WTC11 (cell line): ENCODE data around the gene RHOB. TPM values are rescaled to one million over a fixed set of nuclear protein-coding genes. Genes with fewer than 3 reads are reported as not detected.

ENCODE experiments used
- ATAC-seq: fragments of 200-7000 bp; cut with Tn5 transposase; 2 replicates; pipeline ENCODE4 v1.10.0; 2021; ENCODE audit warnings: mild to moderate bottlenecking, moderate library complexity
- CTCF ChIA-PET: fragments of 300-600 bp; sonication (Branson Sonifier 250); formaldehyde crosslinking; loops from one replicate; lab custom pipeline; 2021; ENCODE audit warnings: antibody characterized with exemption; lab: Charles Lee
- POLR2A ChIA-PET: fragments of 350-600 bp; sonication (Branson Sonifier 250); formaldehyde crosslinking; loops from one replicate; lab custom pipeline; 2021; ENCODE audit warnings: antibody characterized with exemption; lab: Charles Lee
- DNase-seq: peaks from one replicate; pipeline ENCODE4 v3.0.0; 2021; ENCODE audit warnings: low spot score
- H3K27ac Mint-ChIP-seq: 2 replicates; pipeline ENCODE4 v1.8.0; 2021; ENCODE audit warnings: mixed read lengths
- H3K27me3 Mint-ChIP-seq: 2 replicates; pipeline ENCODE4 v1.8.0; 2021; ENCODE audit warnings: low read depth, mild to moderate bottlenecking, moderate library complexity, mixed read lengths
- H3K36me3 Mint-ChIP-seq: 2 replicates; pipeline ENCODE4 v1.8.0; 2021; ENCODE audit warnings: mixed read lengths
- H3K4me1 Mint-ChIP-seq: 2 replicates; pipeline ENCODE4 v1.8.0; 2022; ENCODE audit warnings: mixed read lengths
- H3K4me3 Mint-ChIP-seq: 2 replicates; pipeline ENCODE4 v1.8.0; 2021; ENCODE audit warnings: mild to moderate bottlenecking, moderate library complexity, mixed read lengths
- H3K9me3 Mint-ChIP-seq: 2 replicates; pipeline ENCODE4 v1.8.0; 2021; ENCODE audit warnings: mixed read lengths
- ATF1 ChIP-seq: sonication (generic); formaldehyde crosslinking; IDR thresholded peaks from 2 replicates; pipeline ENCODE4 v1.8.1; 2023; ENCODE audit warnings: mild to moderate bottlenecking, moderate library complexity, missing genetic modification reagents
- CREM ChIP-seq: sonication (generic); formaldehyde crosslinking; IDR thresholded peaks from 2 replicates; pipeline ENCODE4 v1.8.1; 2022; ENCODE audit warnings: mild to moderate bottlenecking, missing genetic modification reagents, moderate library complexity
- FOXJ3 ChIP-seq: sonication (generic); formaldehyde crosslinking; IDR thresholded peaks from 2 replicates; pipeline ENCODE4 v1.9.0; 2021; ENCODE audit warnings: missing genetic modification reagents, mild to moderate bottlenecking, borderline replicate concordance
- MXD4 ChIP-seq: fragments of 250-450 bp; sonication (Bioruptor Pico); IDR thresholded peaks from 2 replicates; pipeline ENCODE4 v1.8.0; 2021; ENCODE audit warnings: mild to moderate bottlenecking, moderate library complexity, borderline replicate concordance
- TEAD4 ChIP-seq: sonication (generic); formaldehyde crosslinking; IDR thresholded peaks from 2 replicates; pipeline ENCODE4 v1.8.0; 2022; ENCODE audit warnings: mild to moderate bottlenecking, missing genetic modification reagents
- ZNF121 ChIP-seq: sonication (generic); formaldehyde crosslinking; IDR thresholded peaks from 2 replicates; pipeline ENCODE4 v1.8.0; 2023; ENCODE audit warnings: missing genetic modification reagents
- ZNF219 ChIP-seq: sonication (generic); formaldehyde crosslinking; IDR thresholded peaks from 2 replicates; pipeline ENCODE4 v1.8.0; 2023; ENCODE audit warnings: missing genetic modification reagents, mild to moderate bottlenecking, borderline replicate concordance
- total RNA-seq: library from RNA; stranded (reverse); gene quantifications from 3 replicates; pipeline ENCODE4 v1.2.3, GENCODE V29; 2021
- TF ChIP-seq, protein P1 (sequence below): sonication (generic); formaldehyde crosslinking; IDR thresholded peaks from 2 replicates; pipeline ENCODE4 v1.8.1; 2022; ENCODE audit warnings: low read depth, mild to moderate bottlenecking, moderate library complexity, missing genetic modification reagents, borderline replicate concordance
- TF ChIP-seq, protein P2 (sequence below): sonication (generic); formaldehyde crosslinking; IDR thresholded peaks from 2 replicates; pipeline ENCODE4 v1.8.0; 2022; ENCODE audit warnings: mild to moderate bottlenecking, missing genetic modification reagents
- TF ChIP-seq, protein P3 (sequence below): sonication (generic); formaldehyde crosslinking; IDR thresholded peaks from 2 replicates; pipeline ENCODE4 v1.8.1; 2023; ENCODE audit warnings: mild to moderate bottlenecking, missing genetic modification reagents, borderline replicate concordance
- TF ChIP-seq, protein P4 (sequence below): fragments of 250-450 bp; sonication (Bioruptor Pico); IDR thresholded peaks from 2 replicates; pipeline ENCODE4 v1.9.0; 2021; ENCODE audit warnings: mild to moderate bottlenecking
- TF ChIP-seq, protein P5 (sequence below): sonication (generic); formaldehyde crosslinking; IDR thresholded peaks from 2 replicates; pipeline ENCODE4 v1.8.0; 2022; ENCODE audit warnings: mild to moderate bottlenecking, missing genetic modification reagents
- TF ChIP-seq, protein P6 (sequence below): fragments of 250-450 bp; sonication (Bioruptor Pico); conservative IDR thresholded peaks from 2 replicates; pipeline ENCODE4 v1.9.0; 2021; ENCODE audit warnings: mild to moderate bottlenecking
- TF ChIP-seq, protein P7 (sequence below): fragments of 200-600 bp; IDR thresholded peaks from 2 replicates; pipeline ENCODE4 v1.8.0; 2022; ENCODE audit warnings: antibody characterized with exemption
- TF ChIP-seq, protein P8 (sequence below): fragments of 250-450 bp; sonication (Bioruptor Pico); IDR thresholded peaks from 2 replicates; pipeline ENCODE4 v1.9.0; 2021; ENCODE audit warnings: moderate library complexity, mild to moderate bottlenecking, inconsistent platforms, borderline replicate concordance

RHOB gene
- total RNA-seq, 1 experiment from 2014 or later, result 20.4 TPM

DNA sequence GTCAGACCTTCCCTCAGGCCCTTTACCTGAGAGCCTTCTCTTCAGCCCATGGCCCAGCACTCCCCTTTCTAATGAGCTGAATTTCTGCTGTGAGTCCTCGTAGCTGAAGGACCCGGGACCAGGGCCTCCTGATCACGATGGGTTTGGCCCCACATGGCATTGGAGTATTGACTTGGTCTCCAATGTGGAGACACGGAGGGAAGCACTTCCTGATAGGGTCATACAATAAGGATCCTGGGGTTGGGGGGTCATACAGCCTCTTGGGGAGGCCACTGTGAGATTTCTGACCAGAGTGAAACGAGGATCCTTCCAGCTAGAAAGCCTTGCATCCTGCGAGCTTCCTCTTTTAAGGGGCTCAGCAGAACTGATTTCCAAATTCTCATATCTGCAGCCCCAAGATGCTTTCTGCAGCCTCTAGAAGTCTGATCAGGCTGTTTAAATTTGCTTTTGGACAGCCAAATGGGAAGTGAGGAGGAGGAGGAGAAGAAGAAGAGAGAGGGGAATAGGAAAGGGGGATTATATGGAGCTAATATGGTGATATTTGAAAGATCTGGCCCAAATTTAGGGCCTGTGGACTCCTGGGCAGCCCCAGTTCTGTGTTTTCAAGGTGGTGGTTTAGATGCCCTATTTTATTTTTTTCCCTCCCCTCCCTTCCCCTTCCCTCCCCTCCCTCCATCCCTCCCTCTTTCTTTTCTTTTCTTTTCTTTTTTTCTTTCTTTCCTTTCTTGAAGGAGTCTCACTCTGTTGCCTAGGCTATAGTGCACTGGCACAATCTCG lies 38.9 kb downstream of the RHOB start:
- Mint-ChIP-seq H3K4me3 (no peak overlapping the region), H3K27ac (no peak overlapping the region), H3K4me1 (peaks cover 22% of the 10 kb centered on the region), H3K9me3 (no peaks in the 10 kb centered on the region), H3K36me3 (no peaks in the 10 kb centered on the region), H3K27me3 (peaks cover 24% of the 10 kb centered on the region)
- DNase-seq, result no peak
- ATAC-seq, result no peak
- POLR2A ChIA-PET, result interaction anchor here (1.0 to 1.1 kb wide), 2 partner anchors 38 to 39 kb away, joined by 3 read pairs; partner anchors contain the start of gene RHOB
- CTCF ChIA-PET, result interaction anchor here (0.8 to 1.5 kb wide), 2 partner anchors 22 to 38 kb away, joined by 3 to 4 read pairs; no protein-coding TSS in a partner anchor
- TF ChIP-seq, protein P1, sequence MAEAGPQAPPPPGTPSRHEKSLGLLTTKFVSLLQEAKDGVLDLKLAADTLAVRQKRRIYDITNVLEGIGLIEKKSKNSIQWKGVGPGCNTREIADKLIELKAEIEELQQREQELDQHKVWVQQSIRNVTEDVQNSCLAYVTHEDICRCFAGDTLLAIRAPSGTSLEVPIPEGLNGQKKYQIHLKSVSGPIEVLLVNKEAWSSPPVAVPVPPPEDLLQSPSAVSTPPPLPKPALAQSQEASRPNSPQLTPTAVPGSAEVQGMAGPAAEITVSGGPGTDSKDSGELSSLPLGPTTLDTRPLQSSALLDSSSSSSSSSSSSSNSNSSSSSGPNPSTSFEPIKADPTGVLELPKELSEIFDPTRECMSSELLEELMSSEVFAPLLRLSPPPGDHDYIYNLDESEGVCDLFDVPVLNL, result no peak
- TF ChIP-seq, protein P2, sequence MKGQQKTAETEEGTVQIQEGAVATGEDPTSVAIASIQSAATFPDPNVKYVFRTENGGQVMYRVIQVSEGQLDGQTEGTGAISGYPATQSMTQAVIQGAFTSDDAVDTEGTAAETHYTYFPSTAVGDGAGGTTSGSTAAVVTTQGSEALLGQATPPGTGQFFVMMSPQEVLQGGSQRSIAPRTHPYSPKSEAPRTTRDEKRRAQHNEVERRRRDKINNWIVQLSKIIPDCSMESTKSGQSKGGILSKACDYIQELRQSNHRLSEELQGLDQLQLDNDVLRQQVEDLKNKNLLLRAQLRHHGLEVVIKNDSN (CRISPR knock-in tag), result no peak

DNA sequence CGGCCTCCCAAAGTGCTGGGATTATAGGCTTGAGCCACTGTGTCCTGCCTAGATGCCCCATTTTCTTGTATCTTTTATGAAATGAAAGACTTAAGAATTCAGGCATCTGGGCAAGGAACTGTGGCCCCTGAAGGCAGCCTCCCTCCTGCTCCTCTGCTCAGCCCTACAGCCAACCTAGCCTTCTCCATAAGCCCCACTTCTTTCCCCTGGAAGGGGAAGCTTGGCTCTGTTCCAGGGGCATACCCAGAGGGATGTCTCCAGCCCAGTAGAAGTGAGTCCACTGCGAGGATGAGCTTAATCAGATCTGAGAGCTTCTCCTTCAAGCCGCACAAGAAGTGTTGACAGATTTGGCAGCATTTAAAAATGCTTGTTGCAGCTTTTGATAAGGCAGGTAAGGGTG lies 39.7 kb downstream of the RHOB start:
- DNase-seq, result no peak
- H3K36me3 Mint-ChIP-seq, result no peaks in the 10 kb centered on the region
- no peak for ATAC-seq
- no peak overlapping the region for H3K27ac Mint-ChIP-seq
- no peak overlapping the region for H3K4me3 Mint-ChIP-seq
- no peaks in the 10 kb centered on the region for H3K9me3 Mint-ChIP-seq
- CTCF ChIA-PET, result no interaction called here
- POLR2A ChIA-PET, result interaction anchor here (1.0 to 1.1 kb wide), 2 partner anchors 38 to 40 kb away, joined by 3 read pairs; partner anchors contain the start of gene RHOB
- peaks cover 24% of the 10 kb centered on the region for H3K27me3 Mint-ChIP-seq
- peaks cover 28% of the 10 kb centered on the region for H3K4me1 Mint-ChIP-seq
- TF ChIP-seq, protein P3, sequence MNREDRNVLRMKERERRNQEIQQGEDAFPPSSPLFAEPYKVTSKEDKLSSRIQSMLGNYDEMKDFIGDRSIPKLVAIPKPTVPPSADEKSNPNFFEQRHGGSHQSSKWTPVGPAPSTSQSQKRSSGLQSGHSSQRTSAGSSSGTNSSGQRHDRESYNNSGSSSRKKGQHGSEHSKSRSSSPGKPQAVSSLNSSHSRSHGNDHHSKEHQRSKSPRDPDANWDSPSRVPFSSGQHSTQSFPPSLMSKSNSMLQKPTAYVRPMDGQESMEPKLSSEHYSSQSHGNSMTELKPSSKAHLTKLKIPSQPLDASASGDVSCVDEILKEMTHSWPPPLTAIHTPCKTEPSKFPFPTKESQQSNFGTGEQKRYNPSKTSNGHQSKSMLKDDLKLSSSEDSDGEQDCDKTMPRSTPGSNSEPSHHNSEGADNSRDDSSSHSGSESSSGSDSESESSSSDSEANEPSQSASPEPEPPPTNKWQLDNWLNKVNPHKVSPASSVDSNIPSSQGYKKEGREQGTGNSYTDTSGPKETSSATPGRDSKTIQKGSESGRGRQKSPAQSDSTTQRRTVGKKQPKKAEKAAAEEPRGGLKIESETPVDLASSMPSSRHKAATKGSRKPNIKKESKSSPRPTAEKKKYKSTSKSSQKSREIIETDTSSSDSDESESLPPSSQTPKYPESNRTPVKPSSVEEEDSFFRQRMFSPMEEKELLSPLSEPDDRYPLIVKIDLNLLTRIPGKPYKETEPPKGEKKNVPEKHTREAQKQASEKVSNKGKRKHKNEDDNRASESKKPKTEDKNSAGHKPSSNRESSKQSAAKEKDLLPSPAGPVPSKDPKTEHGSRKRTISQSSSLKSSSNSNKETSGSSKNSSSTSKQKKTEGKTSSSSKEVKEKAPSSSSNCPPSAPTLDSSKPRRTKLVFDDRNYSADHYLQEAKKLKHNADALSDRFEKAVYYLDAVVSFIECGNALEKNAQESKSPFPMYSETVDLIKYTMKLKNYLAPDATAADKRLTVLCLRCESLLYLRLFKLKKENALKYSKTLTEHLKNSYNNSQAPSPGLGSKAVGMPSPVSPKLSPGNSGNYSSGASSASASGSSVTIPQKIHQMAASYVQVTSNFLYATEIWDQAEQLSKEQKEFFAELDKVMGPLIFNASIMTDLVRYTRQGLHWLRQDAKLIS (CRISPR knock-in tag), result no peak
- no peak for TF ChIP-seq CREM (CRISPR knock-in tag)

DNA sequence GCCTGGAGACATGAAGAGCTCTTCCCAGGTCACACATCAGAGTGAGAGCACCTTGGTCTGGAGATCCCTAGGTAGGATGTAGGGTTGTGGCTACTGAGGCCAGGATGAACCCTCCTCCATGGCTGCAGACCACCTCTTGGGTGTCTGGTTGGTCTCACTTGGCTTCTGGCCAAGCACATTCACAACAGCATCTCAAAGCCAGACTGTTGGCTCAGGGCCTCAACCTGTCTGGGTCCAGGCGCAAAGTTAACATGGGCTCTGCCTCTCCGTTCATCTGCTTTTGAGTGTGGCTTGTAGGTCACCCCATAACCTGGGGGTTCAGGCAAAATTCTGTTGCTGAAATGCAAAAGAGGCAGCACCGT lies 40.1 kb downstream of the RHOB start:
- ATAC-seq (no peak), DNase-seq (no peak)
- Mint-ChIP-seq H3K27me3 (peaks cover 24% of the 10 kb centered on the region), H3K27ac (no peak overlapping the region), H3K4me1 (peaks cover 28% of the 10 kb centered on the region), H3K9me3 (no peaks in the 10 kb centered on the region), H3K36me3 (no peaks in the 10 kb centered on the region), H3K4me3 (no peak overlapping the region)
- ChIA-PET CTCF (no interaction called here), POLR2A (interaction anchor here (1.0 to 1.1 kb wide), 2 partner anchors 39 to 40 kb away, joined by 3 read pairs; partner anchors contain the start of gene RHOB)
- no peak for TF ChIP-seq ATF1 (CRISPR knock-in tag)
- TF ChIP-seq, protein P4, sequence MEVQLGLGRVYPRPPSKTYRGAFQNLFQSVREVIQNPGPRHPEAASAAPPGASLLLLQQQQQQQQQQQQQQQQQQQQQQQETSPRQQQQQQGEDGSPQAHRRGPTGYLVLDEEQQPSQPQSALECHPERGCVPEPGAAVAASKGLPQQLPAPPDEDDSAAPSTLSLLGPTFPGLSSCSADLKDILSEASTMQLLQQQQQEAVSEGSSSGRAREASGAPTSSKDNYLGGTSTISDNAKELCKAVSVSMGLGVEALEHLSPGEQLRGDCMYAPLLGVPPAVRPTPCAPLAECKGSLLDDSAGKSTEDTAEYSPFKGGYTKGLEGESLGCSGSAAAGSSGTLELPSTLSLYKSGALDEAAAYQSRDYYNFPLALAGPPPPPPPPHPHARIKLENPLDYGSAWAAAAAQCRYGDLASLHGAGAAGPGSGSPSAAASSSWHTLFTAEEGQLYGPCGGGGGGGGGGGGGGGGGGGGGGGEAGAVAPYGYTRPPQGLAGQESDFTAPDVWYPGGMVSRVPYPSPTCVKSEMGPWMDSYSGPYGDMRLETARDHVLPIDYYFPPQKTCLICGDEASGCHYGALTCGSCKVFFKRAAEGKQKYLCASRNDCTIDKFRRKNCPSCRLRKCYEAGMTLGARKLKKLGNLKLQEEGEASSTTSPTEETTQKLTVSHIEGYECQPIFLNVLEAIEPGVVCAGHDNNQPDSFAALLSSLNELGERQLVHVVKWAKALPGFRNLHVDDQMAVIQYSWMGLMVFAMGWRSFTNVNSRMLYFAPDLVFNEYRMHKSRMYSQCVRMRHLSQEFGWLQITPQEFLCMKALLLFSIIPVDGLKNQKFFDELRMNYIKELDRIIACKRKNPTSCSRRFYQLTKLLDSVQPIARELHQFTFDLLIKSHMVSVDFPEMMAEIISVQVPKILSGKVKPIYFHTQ (CRISPR knock-in tag), result no peak
- no peak for TF ChIP-seq ZNF219 (CRISPR knock-in tag)
- no peak for TF ChIP-seq ZNF121 (CRISPR knock-in tag)
- TF ChIP-seq TEAD4 (CRISPR knock-in tag), result no peak
- no peak for TF ChIP-seq MXD4 (CRISPR knock-in tag)
- TF ChIP-seq, protein P5, sequence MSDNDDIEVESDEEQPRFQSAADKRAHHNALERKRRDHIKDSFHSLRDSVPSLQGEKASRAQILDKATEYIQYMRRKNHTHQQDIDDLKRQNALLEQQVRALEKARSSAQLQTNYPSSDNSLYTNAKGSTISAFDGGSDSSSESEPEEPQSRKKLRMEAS (CRISPR knock-in tag), result no peak
- TF ChIP-seq, protein P6, sequence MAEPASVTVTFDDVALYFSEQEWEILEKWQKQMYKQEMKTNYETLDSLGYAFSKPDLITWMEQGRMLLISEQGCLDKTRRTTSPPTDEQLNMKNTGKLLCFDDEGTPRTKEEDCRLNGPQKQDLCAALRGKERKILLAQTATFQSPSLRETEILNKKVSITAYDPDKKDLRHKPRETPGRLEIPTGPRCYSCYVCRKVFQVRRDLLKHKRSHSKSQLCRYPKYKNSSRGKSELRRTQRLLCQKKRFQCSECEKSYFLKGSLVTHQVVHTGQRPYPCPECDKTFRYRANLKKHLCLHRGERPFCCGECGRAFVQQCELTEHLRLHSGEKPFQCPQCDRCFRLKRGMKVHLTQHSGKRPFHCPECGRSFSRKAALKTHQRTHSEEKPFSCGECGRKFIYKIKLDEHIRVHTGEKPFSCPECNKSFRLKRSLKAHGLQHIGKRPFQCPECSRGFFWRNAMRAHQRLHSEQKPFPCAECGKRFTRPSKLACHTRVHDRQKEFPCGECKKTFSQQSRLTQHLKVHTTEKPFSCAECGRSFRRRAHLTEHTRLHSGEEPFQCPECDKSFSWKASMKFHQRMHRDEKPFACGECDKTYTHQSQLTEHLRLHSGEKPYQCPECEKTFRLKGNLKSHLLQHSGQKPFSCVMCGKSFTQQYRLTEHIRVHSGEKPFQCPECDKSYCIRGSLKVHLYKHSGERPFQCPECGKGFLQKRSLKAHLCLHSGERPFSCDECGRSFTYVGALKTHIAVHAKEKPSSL (CRISPR knock-in tag), result no peak
- TF ChIP-seq, protein P7, sequence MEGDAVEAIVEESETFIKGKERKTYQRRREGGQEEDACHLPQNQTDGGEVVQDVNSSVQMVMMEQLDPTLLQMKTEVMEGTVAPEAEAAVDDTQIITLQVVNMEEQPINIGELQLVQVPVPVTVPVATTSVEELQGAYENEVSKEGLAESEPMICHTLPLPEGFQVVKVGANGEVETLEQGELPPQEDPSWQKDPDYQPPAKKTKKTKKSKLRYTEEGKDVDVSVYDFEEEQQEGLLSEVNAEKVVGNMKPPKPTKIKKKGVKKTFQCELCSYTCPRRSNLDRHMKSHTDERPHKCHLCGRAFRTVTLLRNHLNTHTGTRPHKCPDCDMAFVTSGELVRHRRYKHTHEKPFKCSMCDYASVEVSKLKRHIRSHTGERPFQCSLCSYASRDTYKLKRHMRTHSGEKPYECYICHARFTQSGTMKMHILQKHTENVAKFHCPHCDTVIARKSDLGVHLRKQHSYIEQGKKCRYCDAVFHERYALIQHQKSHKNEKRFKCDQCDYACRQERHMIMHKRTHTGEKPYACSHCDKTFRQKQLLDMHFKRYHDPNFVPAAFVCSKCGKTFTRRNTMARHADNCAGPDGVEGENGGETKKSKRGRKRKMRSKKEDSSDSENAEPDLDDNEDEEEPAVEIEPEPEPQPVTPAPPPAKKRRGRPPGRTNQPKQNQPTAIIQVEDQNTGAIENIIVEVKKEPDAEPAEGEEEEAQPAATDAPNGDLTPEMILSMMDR, result no peak
- TF ChIP-seq, protein P8, sequence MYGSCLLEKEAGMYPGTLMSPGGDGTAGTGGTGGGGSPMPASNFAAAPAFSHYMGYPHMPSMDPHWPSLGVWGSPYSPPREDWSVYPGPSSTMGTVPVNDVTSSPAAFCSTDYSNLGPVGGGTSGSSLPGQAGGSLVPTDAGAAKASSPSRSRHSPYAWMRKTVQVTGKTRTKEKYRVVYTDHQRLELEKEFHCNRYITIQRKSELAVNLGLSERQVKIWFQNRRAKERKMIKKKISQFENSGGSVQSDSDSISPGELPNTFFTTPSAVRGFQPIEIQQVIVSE (CRISPR knock-in tag), result no peak
- TF ChIP-seq FOXJ3 (CRISPR knock-in tag), result no peak
